Panc1 (cell line): Measurements from ENCODE around the gene ZNRF3.

Experiments
- CTCF ChIP-seq: fragments of 450-650 bp; IDR thresholded peaks from 2 replicates; pipeline ENCODE4 v1.5.1; 2017; ENCODE audit warnings: mild to moderate bottlenecking
- POLR2AphosphoS5 ChIP-seq: IDR thresholded peaks from 2 replicates; pipeline ENCODE4 v1.6.1; 2012; ENCODE audit warnings: mild to moderate bottlenecking, low read depth, low read length, moderate library complexity
- REST ChIP-seq, 2 experiments: IDR thresholded peaks; 2 replicates each; pipeline ENCODE4 v1.6.1; 2011 to 2012; ENCODE audit warnings: low read depth in 2 of 2, control low read depth in 1 of 2, low read length in 1 of 2, mild to moderate bottlenecking in 1 of 2, moderate library complexity in 1 of 2; ENCODE audit not compliant: insufficient read depth in 1 of 2
- SIN3A ChIP-seq: IDR thresholded peaks from 2 replicates; pipeline ENCODE4 v1.6.1; 2012; ENCODE audit warnings: low read depth, mild to moderate bottlenecking, low read length, moderate library complexity, borderline replicate concordance; ENCODE audit not compliant: insufficient read depth

GRCh38 chr22:29049655-29050263 lies 166.4 kb downstream of the ZNRF3 start:
- TF ChIP-seq POLR2AphosphoS5 (no peak), REST (IDR thresholded peaks at IDR 0.05; ENCODE audit: insufficient read depth in 1 of 2, low read depth in 2 of 2, low read length in 1 of 2) (no peak), CTCF (no peak), SIN3A (no peak)
